Kidney epithelial cell (primary cell): Measurements from ENCODE around the gene COL17A1. TPM values are rescaled to one million over a fixed set of nuclear protein-coding genes. Genes with fewer than 3 reads are reported as not detected.

Source experiments
- DNase-seq: peaks from one replicate; pipeline ENCODE4 v3.0.0-alpha.2; 2010; ENCODE audit warnings: low read depth
- H3K27me3 ChIP-seq: 2 replicates; pipeline ENCODE4 v1.6.0; 2011; ENCODE audit warnings: low read length; ENCODE audit not compliant: control insufficient read depth, insufficient read depth
- H3K36me3 ChIP-seq: 2 replicates; pipeline ENCODE4 v1.5.1; 2011; ENCODE audit warnings: low read length; ENCODE audit not compliant: control insufficient read depth, insufficient read depth
- H3K4me3 ChIP-seq: 2 replicates; pipeline ENCODE4 v1.5.1; 2011; ENCODE audit warnings: low read depth, mild to moderate bottlenecking, control low read depth, low read length
- total RNA-seq: library from RNA; depleted of rRNA; stranded (reverse); fragments of >200 nt; gene quantifications from 2 replicates; pipeline ENCODE4 v1.2.3, GENCODE V29; 2015
- TF ChIP-seq, protein P1 (sequence below): IDR thresholded peaks from 2 replicates; pipeline ENCODE4 v1.5.1; 2011; ENCODE audit warnings: mild to moderate bottlenecking, moderate library complexity, low read length, control low read depth, inconsistent platforms; ENCODE audit not compliant: insufficient read depth, poor library complexity, severe bottlenecking

The COL17A1 gene
- total RNA-seq, 1 donor from 2014 or later: 0.33 TPM

DNA sequence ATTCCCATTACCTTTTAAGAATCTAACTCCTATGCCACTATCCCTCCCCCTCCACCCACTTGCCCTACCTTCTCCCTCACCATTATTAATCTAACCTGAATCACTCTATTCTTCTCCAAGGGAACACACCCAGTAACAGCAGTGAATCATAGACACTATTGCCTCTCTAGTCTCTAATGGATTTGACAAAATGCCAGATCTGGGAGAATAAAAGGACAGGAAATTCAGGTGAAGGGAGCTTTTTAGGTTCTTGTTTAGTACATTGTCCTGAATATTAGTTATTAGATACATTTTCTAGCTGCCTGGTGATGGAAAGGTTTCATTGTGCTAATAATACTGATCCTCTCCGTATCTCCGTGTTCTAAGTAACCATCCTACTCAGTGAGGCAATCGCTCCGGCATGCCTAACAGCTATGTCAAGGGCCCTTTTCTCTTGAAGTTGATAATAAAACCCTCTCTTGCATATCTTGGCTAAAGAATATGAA lies 32.2 kb upstream of the COL17A1 start:
- H3K4me3 ChIP-seq: no peak overlapping the region
- TF ChIP-seq, protein P1, sequence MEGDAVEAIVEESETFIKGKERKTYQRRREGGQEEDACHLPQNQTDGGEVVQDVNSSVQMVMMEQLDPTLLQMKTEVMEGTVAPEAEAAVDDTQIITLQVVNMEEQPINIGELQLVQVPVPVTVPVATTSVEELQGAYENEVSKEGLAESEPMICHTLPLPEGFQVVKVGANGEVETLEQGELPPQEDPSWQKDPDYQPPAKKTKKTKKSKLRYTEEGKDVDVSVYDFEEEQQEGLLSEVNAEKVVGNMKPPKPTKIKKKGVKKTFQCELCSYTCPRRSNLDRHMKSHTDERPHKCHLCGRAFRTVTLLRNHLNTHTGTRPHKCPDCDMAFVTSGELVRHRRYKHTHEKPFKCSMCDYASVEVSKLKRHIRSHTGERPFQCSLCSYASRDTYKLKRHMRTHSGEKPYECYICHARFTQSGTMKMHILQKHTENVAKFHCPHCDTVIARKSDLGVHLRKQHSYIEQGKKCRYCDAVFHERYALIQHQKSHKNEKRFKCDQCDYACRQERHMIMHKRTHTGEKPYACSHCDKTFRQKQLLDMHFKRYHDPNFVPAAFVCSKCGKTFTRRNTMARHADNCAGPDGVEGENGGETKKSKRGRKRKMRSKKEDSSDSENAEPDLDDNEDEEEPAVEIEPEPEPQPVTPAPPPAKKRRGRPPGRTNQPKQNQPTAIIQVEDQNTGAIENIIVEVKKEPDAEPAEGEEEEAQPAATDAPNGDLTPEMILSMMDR: no peak
- no peaks in the 10 kb centered on the region for H3K36me3 ChIP-seq
- DNase-seq: peak; percentile 64
- H3K27me3 ChIP-seq: no peaks in the 10 kb centered on the region

GRCh38 chr10:104113376-104113956 lies 27.8 kb upstream of the COL17A1 start:
- Histone ChIP-seq H3K36me3 (no peaks in the 10 kb centered on the region), H3K27me3 (no peaks in the 10 kb centered on the region), H3K4me3 (no peak overlapping the region)
- TF ChIP-seq, protein P1: no peak
- DNase-seq: no peak

GRCh38 chr10:104109908-104110662 lies 24.4 kb upstream of the COL17A1 start:
- H3K36me3 ChIP-seq: no peaks in the 10 kb centered on the region
- peak; percentile 81 for DNase-seq
- TF ChIP-seq, protein P1: no peak
- no peaks in the 10 kb centered on the region for H3K27me3 ChIP-seq
- H3K4me3 ChIP-seq: no peak overlapping the region

DNA sequence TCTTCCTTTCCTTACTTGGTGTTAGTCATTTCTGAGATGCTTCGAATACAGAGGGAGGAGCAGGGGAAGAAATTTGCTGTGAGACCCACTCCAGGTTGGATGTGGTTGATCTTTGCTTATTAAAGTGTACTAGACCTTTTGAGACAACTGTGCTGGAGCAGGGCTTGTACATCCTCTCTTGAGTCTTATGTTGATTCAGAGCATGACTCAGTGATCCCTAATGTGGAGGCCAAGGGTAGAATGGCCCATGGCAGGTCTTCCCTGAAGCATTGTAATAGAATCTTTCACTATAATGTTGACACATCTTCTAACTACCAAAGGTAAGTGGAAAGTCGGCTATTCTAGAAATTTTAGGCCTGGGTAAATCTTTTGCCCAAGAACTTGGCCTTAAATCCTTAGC lies 19.2 kb upstream of the COL17A1 start:
- Histone ChIP-seq H3K4me3 (no peak overlapping the region), H3K36me3 (no peaks in the 10 kb centered on the region), H3K27me3 (no peaks in the 10 kb centered on the region)
- DNase-seq: no peak
- TF ChIP-seq, protein P1: no peak

DNA sequence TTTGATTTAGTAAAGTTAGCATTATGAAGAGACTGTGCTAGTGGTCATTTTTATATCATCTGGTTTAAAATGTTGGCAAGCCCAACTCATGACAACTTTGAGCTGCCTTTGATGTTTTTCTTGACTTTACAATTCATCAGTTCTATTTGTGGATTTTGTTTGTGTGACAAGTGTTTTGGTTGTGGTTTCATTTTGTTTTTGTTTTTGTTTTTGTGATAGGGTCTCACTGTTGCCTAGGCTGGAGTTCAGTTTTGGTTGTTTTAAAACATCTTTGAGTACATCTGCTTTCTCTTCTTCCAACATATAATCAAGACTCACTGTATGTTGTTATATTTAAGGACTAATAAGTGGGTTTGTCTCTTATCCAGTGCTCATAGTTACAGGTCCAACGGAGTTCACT lies 18.7 kb upstream of the COL17A1 start:
- TF ChIP-seq, protein P1: no peak
- H3K4me3 ChIP-seq: no peak overlapping the region
- no peak for DNase-seq
- H3K36me3 ChIP-seq: no peaks in the 10 kb centered on the region
- H3K27me3 ChIP-seq: no peaks in the 10 kb centered on the region
